T-helper 22 cell (primary cell): Measurements from ENCODE around the gene IL1RAPL1.

ENCODE experiments used
- DNase-seq: peaks from one replicate; pipeline ENCODE4 v3.0.0-alpha.2; 2020; ENCODE audit warnings: low read depth

IL1RAPL1 gene

GRCh38 chrX:29792335-29792734 lies 1205.1 kb downstream of the IL1RAPL1 start:
- DNase-seq: no peak

- DNase-seq: no peak
These were observed 1209.9 kb downstream of the IL1RAPL1 start for GRCh38 chrX:29797156-29797555.

- DNase-seq: no peak
These were observed 1211.2 kb downstream of the IL1RAPL1 start for GRCh38 chrX:29798469-29798868.

GRCh38 chrX:29813174-29813573 lies 1225.9 kb downstream of the IL1RAPL1 start:
- DNase-seq: no peak

- DNase-seq: no peak
These were observed 1237.1 kb downstream of the IL1RAPL1 start for GRCh38 chrX:29824176-29824906.

- no peak for DNase-seq
These were observed 1239.5 kb downstream of the IL1RAPL1 start for GRCh38 chrX:29826742-29827141.

GRCh38 chrX:29834311-29834710 lies 1247.1 kb downstream of the IL1RAPL1 start:
- no peak for DNase-seq

- DNase-seq: no peak
These were observed 1247.5 kb downstream of the IL1RAPL1 start for GRCh38 chrX:29834764-29835163.

GRCh38 chrX:29841750-29842149 lies 1254.5 kb downstream of the IL1RAPL1 start:
- no peak for DNase-seq

- DNase-seq: no peak
These were observed 1255.3 kb downstream of the IL1RAPL1 start for GRCh38 chrX:29842552-29842951.

- no peak for DNase-seq
These were observed 1264.8 kb downstream of the IL1RAPL1 start for GRCh38 chrX:29851857-29852605.

- no peak for DNase-seq
These were observed 1265.5 kb downstream of the IL1RAPL1 start for GRCh38 chrX:29852767-29853166.

GRCh38 chrX:29858714-29859113 lies 1271.5 kb downstream of the IL1RAPL1 start:
- DNase-seq: no peak

- no peak for DNase-seq
These were observed 1275.0 kb downstream of the IL1RAPL1 start for GRCh38 chrX:29862126-29862677.

GRCh38 chrX:29867971-29868370 lies 1280.7 kb downstream of the IL1RAPL1 start:
- DNase-seq: no peak

GRCh38 chrX:29869837-29870236 lies 1282.6 kb downstream of the IL1RAPL1 start:
- DNase-seq: no peak

- no peak for DNase-seq
These were observed 1283.4 kb downstream of the IL1RAPL1 start for GRCh38 chrX:29870608-29871007.

- DNase-seq: no peak
These were observed 1285.6 kb downstream of the IL1RAPL1 start for GRCh38 chrX:29872831-29873230.

- no peak for DNase-seq
These were observed 1289.5 kb downstream of the IL1RAPL1 start for GRCh38 chrX:29876733-29877132.

- no peak for DNase-seq
These were observed 1293.7 kb downstream of the IL1RAPL1 start for GRCh38 chrX:29880977-29881376.

GRCh38 chrX:29890004-29890403 lies 1302.8 kb downstream of the IL1RAPL1 start:
- no peak for DNase-seq

- DNase-seq: no peak
These were observed 1303.5 kb downstream of the IL1RAPL1 start for GRCh38 chrX:29890646-29891200.

GRCh38 chrX:29902004-29902403 lies 1314.8 kb downstream of the IL1RAPL1 start:
- DNase-seq: no peak
